SHP77 treated with DMSO at 0.1 percent for 48 hours (cell line): ENCODE measurements around the gene ZNF618.
"Not testable (repeated sequence)": the region's sequence is repeated elsewhere in the genome, so short reads cannot be mapped to it uniquely, and the experiment has no call there.

Experiments used
- DNase-seq: peaks from one replicate; lab custom pipeline; 2025; lab: John Stamatoyannopoulos, UW

The ZNF618 gene

GRCh38 chr9:114026335-114026734 is 150.2 kb downstream of the ZNF618 start:
- DNase-seq, result no peak

GRCh38 chr9:114027159-114027862 is 151.2 kb downstream of the ZNF618 start:
- no peak for DNase-seq

GRCh38 chr9:114027863-114028465 is 151.9 kb downstream of the ZNF618 start:
- no peak for DNase-seq

GRCh38 chr9:114028646-114029045 is 152.5 kb downstream of the ZNF618 start:
- no peak for DNase-seq

- no peak for DNase-seq
Observed at GRCh38 chr9:114029311-114030170, 153.4 kb downstream of the ZNF618 start.

GRCh38 chr9:114030364-114030763 is 154.3 kb downstream of the ZNF618 start:
- no peak for DNase-seq

- no peak for DNase-seq
Observed at GRCh38 chr9:114031037-114031630, 155.0 kb downstream of the ZNF618 start.

GRCh38 chr9:114031948-114032840 is 156.1 kb downstream of the ZNF618 start:
- DNase-seq, result no peak

GRCh38 chr9:114033397-114034103 is 157.4 kb downstream of the ZNF618 start:
- DNase-seq, result no peak

- no peak for DNase-seq
Observed at GRCh38 chr9:114034196-114034595, 158.1 kb downstream of the ZNF618 start.

GRCh38 chr9:114034661-114035062 is 158.6 kb downstream of the ZNF618 start:
- no peak for DNase-seq

- no peak for DNase-seq
Observed at GRCh38 chr9:114035221-114035844, 159.2 kb downstream of the ZNF618 start.

- DNase-seq, result no peak
Observed at GRCh38 chr9:114035845-114036801, 160.0 kb downstream of the ZNF618 start.

- DNase-seq, result no peak
Observed at GRCh38 chr9:114037249-114037648, 161.1 kb downstream of the ZNF618 start.

GRCh38 chr9:114037961-114038723 is 162.0 kb downstream of the ZNF618 start:
- DNase-seq, result no peak

- DNase-seq, result no peak
Observed at GRCh38 chr9:114038724-114039313, 162.7 kb downstream of the ZNF618 start.

- DNase-seq, result no peak
Observed at GRCh38 chr9:114039484-114039883, 163.4 kb downstream of the ZNF618 start.

GRCh38 chr9:114043660-114044059 is 167.6 kb downstream of the ZNF618 start:
- not testable (repeated sequence) for DNase-seq
